Panc1 (cell line): ENCODE data around the gene PDCD11. TPM values are rescaled to one million over a fixed set of nuclear protein-coding genes. Genes with fewer than 3 reads are reported as not detected.

ENCODE experiments used
- ATAC-seq: fragments of 200-7000 bp; cut with Tn5 transposase; 2 replicates; pipeline ENCODE4 v1.9.1; 2020; ENCODE audit warnings: mild to moderate bottlenecking, moderate library complexity
- BruUV-seq: library from RNA; stranded (reverse); fragments of 400-500 nt; replicated peaks from 2 replicates; lab custom pipeline; 2021; lab: Mats Ljungman, UMichigan
- CTCF ChIA-PET: fragments of 300-600 bp; sonication (Branson Sonifier 250); formaldehyde crosslinking; loops from one replicate; lab custom pipeline; 2022; ENCODE audit warnings: antibody characterized with exemption; lab: Charles Lee
- POLR2A ChIA-PET: fragments of 300-600 bp; sonication (Branson Sonifier 250); formaldehyde crosslinking; loops from one replicate; lab custom pipeline; 2022; ENCODE audit warnings: antibody characterized with exemption; lab: Charles Lee
- DNase-seq: peaks from one replicate; pipeline ENCODE4 v3.0.0-alpha.2; 2010; ENCODE audit warnings: low read depth, low spot score
- H3K27ac ChIP-seq: 2 replicates; pipeline ENCODE4 v1.5.1; 2011; ENCODE audit warnings: mild to moderate bottlenecking, low read length, inconsistent platforms
- H3K27me3 ChIP-seq: fragments of 200-500 bp; sonication (Bioruptor generic); 2 replicates; pipeline ENCODE4 v1.6.0; 2014; ENCODE audit warnings: low read length, inconsistent platforms; ENCODE audit not compliant: control insufficient read depth, insufficient read depth
- H3K36me3 ChIP-seq: fragments of 200-500 bp; sonication (Bioruptor generic); 2 replicates; pipeline ENCODE4 v1.5.1; 2014; ENCODE audit warnings: inconsistent platforms, mild to moderate bottlenecking, low read length, moderate library complexity; ENCODE audit not compliant: control insufficient read depth, insufficient read depth
- H3K4me1 ChIP-seq: 2 replicates; pipeline ENCODE4 v1.5.1; 2011; ENCODE audit warnings: inconsistent platforms, mild to moderate bottlenecking, low read length, moderate library complexity; ENCODE audit not compliant: control insufficient read depth, insufficient read depth
- H3K4me3 ChIP-seq, 2 experiments: 2 replicates each; pipeline ENCODE4 v1.5.1; 2011 to 2012; ENCODE audit warnings: low read depth in 2 of 2, low read length in 2 of 2, mild to moderate bottlenecking in 2 of 2, inconsistent platforms in 1 of 2, moderate library complexity in 1 of 2
- H3K9me3 ChIP-seq: fragments of 200-500 bp; sonication (Bioruptor generic); 2 replicates; pipeline ENCODE4 v1.5.1; 2014; ENCODE audit warnings: low read depth, mild to moderate bottlenecking, inconsistent platforms, low read length, moderate library complexity; ENCODE audit not compliant: control insufficient read depth, insufficient read depth
- POLR2AphosphoS5 ChIP-seq: IDR thresholded peaks from 2 replicates; pipeline ENCODE4 v1.6.1; 2012; ENCODE audit warnings: mild to moderate bottlenecking, low read depth, low read length, moderate library complexity
- SIN3A ChIP-seq: IDR thresholded peaks from 2 replicates; pipeline ENCODE4 v1.6.1; 2012; ENCODE audit warnings: low read depth, mild to moderate bottlenecking, low read length, moderate library complexity, borderline replicate concordance; ENCODE audit not compliant: insufficient read depth
- TCF7L2 ChIP-seq: IDR thresholded peaks from 2 replicates; pipeline ENCODE4 v1.6.1; 2011; ENCODE audit warnings: mild to moderate bottlenecking, low read depth, low read length, inconsistent platforms
- in situ Hi-C: cut with HindIII; loops from 2 replicates; pipeline ENCODE4 v1.10.0; 2016; ENCODE audit warnings: low sequenced_read_pairs, low pct_unique_long_range_greater_than_20kb
- intact Hi-C: fragments of 100-400 bp; cut with micrococcal nuclease; formaldehyde crosslinking; loops from one replicate; pipeline ENCODE4 v1.10.0; 2022; ENCODE audit not compliant: unreplicated experiment
- total RNA-seq: library from RNA; stranded (reverse); gene quantifications from one replicate; pipeline ENCODE4 v1.2.1, GENCODE V29; 2021; ENCODE audit not compliant: unreplicated experiment
- TF ChIP-seq, protein P1 (sequence below), 2 experiments: IDR thresholded peaks; 2 replicates each; pipeline ENCODE4 v1.6.1; 2011 to 2012; ENCODE audit warnings: low read depth in 2 of 2, control low read depth in 1 of 2, low read length in 1 of 2, mild to moderate bottlenecking in 1 of 2, moderate library complexity in 1 of 2; ENCODE audit not compliant: insufficient read depth in 1 of 2
- TF ChIP-seq, protein P2 (sequence below): fragments of 450-650 bp; IDR thresholded peaks from 2 replicates; pipeline ENCODE4 v1.5.1; 2017; ENCODE audit warnings: mild to moderate bottlenecking

PDCD11 gene
- total RNA-seq, 1 experiment from 2014 or later, result 92.8 TPM

DNA sequence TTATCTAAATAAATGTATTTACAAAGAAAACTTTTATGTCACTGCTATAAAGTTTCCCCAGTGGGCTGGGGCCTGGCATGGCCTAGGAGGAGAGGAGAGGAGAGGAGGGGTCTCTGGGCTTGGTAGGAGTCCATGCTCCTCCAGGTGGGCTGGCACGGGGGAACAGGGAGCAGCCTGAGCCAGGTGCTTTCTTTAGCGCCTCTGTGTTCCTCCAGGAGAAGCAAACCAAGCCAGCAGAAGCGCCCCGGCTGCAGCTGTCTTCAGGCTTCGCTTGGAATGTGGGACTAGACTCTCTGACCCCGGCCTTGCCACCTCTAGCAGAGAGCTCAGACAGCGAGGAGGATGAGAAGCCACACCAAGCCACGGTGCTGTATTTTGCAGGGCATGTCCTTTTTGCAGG lies 45.2 kb downstream of the PDCD11 start:
- ChIA-PET CTCF (no interaction called here), POLR2A (no interaction called here)
- no peak overlapping the region for H3K4me3 ChIP-seq
- ATAC-seq (no peak), DNase-seq (no peak)
- TF ChIP-seq, protein P1, sequence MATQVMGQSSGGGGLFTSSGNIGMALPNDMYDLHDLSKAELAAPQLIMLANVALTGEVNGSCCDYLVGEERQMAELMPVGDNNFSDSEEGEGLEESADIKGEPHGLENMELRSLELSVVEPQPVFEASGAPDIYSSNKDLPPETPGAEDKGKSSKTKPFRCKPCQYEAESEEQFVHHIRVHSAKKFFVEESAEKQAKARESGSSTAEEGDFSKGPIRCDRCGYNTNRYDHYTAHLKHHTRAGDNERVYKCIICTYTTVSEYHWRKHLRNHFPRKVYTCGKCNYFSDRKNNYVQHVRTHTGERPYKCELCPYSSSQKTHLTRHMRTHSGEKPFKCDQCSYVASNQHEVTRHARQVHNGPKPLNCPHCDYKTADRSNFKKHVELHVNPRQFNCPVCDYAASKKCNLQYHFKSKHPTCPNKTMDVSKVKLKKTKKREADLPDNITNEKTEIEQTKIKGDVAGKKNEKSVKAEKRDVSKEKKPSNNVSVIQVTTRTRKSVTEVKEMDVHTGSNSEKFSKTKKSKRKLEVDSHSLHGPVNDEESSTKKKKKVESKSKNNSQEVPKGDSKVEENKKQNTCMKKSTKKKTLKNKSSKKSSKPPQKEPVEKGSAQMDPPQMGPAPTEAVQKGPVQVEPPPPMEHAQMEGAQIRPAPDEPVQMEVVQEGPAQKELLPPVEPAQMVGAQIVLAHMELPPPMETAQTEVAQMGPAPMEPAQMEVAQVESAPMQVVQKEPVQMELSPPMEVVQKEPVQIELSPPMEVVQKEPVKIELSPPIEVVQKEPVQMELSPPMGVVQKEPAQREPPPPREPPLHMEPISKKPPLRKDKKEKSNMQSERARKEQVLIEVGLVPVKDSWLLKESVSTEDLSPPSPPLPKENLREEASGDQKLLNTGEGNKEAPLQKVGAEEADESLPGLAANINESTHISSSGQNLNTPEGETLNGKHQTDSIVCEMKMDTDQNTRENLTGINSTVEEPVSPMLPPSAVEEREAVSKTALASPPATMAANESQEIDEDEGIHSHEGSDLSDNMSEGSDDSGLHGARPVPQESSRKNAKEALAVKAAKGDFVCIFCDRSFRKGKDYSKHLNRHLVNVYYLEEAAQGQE (IDR thresholded peaks at IDR 0.05; ENCODE audit: insufficient read depth in 1 of 2, low read depth in 2 of 2, low read length in 1 of 2), result no peak
- TF ChIP-seq TCF7L2, result no peak
- TF ChIP-seq POLR2AphosphoS5, result no peak
- no peak for TF ChIP-seq SIN3A
- TF ChIP-seq, protein P2, sequence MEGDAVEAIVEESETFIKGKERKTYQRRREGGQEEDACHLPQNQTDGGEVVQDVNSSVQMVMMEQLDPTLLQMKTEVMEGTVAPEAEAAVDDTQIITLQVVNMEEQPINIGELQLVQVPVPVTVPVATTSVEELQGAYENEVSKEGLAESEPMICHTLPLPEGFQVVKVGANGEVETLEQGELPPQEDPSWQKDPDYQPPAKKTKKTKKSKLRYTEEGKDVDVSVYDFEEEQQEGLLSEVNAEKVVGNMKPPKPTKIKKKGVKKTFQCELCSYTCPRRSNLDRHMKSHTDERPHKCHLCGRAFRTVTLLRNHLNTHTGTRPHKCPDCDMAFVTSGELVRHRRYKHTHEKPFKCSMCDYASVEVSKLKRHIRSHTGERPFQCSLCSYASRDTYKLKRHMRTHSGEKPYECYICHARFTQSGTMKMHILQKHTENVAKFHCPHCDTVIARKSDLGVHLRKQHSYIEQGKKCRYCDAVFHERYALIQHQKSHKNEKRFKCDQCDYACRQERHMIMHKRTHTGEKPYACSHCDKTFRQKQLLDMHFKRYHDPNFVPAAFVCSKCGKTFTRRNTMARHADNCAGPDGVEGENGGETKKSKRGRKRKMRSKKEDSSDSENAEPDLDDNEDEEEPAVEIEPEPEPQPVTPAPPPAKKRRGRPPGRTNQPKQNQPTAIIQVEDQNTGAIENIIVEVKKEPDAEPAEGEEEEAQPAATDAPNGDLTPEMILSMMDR, result no peak
- intact Hi-C loops, result no loop called here
- no TSS peak for BruUV-seq
- in situ Hi-C loops, result no loop called here
- peaks cover 46% of the 10 kb centered on the region for H3K36me3 ChIP-seq
- H3K27me3 ChIP-seq, result no peaks in the 10 kb centered on the region
- H3K9me3 ChIP-seq, result no peaks in the 10 kb centered on the region
- no peaks in the 10 kb centered on the region for H3K4me1 ChIP-seq
- no peak overlapping the region for H3K27ac ChIP-seq

DNA sequence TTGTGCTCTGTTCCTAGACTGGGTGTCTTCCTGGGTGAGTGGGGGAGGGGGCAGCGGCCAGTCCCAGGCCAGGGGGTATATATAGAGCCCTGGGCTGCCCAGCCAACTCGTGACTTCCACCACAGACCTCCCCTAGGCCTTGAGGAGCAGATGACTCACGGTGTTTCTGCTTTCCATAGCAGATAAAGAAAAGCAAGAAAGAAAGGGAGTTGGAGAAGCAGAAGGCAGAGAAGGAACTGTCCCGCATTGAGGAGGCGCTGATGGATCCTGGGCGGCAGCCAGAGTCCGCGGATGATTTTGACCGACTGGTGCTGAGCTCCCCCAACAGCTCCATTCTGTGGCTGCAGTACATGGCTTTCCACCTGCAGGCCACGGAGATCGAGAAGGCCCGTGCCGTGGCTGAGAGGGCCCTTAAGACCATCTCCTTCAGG lies 45.6 kb downstream of the PDCD11 start:
- no TSS peak for BruUV-seq
- in situ Hi-C loops, result no loop called here
- TF ChIP-seq, protein P1 (IDR thresholded peaks at IDR 0.05; ENCODE audit: insufficient read depth in 1 of 2, low read depth in 2 of 2, low read length in 1 of 2), result no peak
- TF ChIP-seq SIN3A (no peak), POLR2AphosphoS5 (no peak; the same call in 1 of the 2 replicates), TCF7L2 (no peak)
- TF ChIP-seq, protein P2, result no peak

More for the DNA sequence above, 45.6 kb downstream of the PDCD11 start:
- CTCF ChIA-PET, result no interaction called here
- POLR2A ChIA-PET, result no interaction called here
- Histone ChIP-seq H3K4me3 (no peak overlapping the region), H3K9me3 (no peaks in the 10 kb centered on the region), H3K27me3 (no peaks in the 10 kb centered on the region), H3K36me3 (peaks cover 44% of the 10 kb centered on the region), H3K27ac (no peak overlapping the region), H3K4me1 (no peaks in the 10 kb centered on the region)
- intact Hi-C loops, result no loop called here
- no peak for ATAC-seq
- DNase-seq, result no peak
